NCI-H524 (cell line): Measurements from ENCODE around the gene CHAC1.

Source experiments
- DNase-seq, 2 experiments: peaks; one replicate each; lab custom pipeline; 2025; lab: John Stamatoyannopoulos, UW

CHAC1 gene

GRCh38 chr15:40985541-40986330 is 32.5 kb downstream of the CHAC1 start:
- DNase-seq: no peak

- no peak for DNase-seq
Observed at GRCh38 chr15:40986820-40987219, 33.5 kb downstream of the CHAC1 start.

- no peak for DNase-seq
Observed at GRCh38 chr15:40988156-40988555, 34.9 kb downstream of the CHAC1 start.

GRCh38 chr15:40990080-40990479 is 36.8 kb downstream of the CHAC1 start:
- no peak for DNase-seq

- no peak for DNase-seq
Observed at GRCh38 chr15:40990789-40991188, 37.5 kb downstream of the CHAC1 start.

- DNase-seq: no peak
Observed at GRCh38 chr15:40991355-40991754, 38.1 kb downstream of the CHAC1 start.

- DNase-seq: no peak
Observed at GRCh38 chr15:40992241-40992741, 39.0 kb downstream of the CHAC1 start.

GRCh38 chr15:40992825-40993224 is 39.6 kb downstream of the CHAC1 start:
- no peak for DNase-seq

GRCh38 chr15:40995656-40996055 is 42.4 kb downstream of the CHAC1 start:
- no peak for DNase-seq

GRCh38 chr15:40999190-40999589 is 45.9 kb downstream of the CHAC1 start:
- no peak for DNase-seq

- no peak for DNase-seq
Observed at GRCh38 chr15:41001524-41002214, 48.4 kb downstream of the CHAC1 start.

- DNase-seq: no peak
Observed at GRCh38 chr15:41004490-41004889, 51.2 kb downstream of the CHAC1 start.
